Jurkat, Clone E6-1 (cell line): ENCODE data around the gene HSDL2.
A peak's percentile ranks its signal among the peaks of the same experiment; 100 is the strongest.

ENCODE experiments used
- DNase-seq: peaks from one replicate; pipeline ENCODE4 v3.0.0-alpha.2; 2011; ENCODE audit warnings: low read depth, low spot score
- H3K4me3 ChIP-seq: 2 replicates; pipeline ENCODE4 v1.5.1; 2011; ENCODE audit warnings: mild to moderate bottlenecking, low read length, control low read depth, moderate library complexity

HSDL2 gene

GRCh38 chr9:112434487-112434886 lies 54.6 kb downstream of the HSDL2 start:
- no peak for DNase-seq
- H3K4me3 ChIP-seq = no peak overlapping the region

GRCh38 chr9:112437406-112437805 lies 57.5 kb downstream of the HSDL2 start:
- H3K4me3 ChIP-seq = no peak overlapping the region

GRCh38 chr9:112439171-112439570 lies 59.3 kb downstream of the HSDL2 start:
- no peak for DNase-seq
- H3K4me3 ChIP-seq = no peak overlapping the region

More at GRCh38 chr9:112437406-112437805, 57.5 kb downstream of the HSDL2 start:
- DNase-seq = peak; percentile 32

- no peak for DNase-seq
- no peak overlapping the region for H3K4me3 ChIP-seq
Observed at GRCh38 chr9:112439825-112440224, 59.9 kb downstream of the HSDL2 start.

- no peak overlapping the region for H3K4me3 ChIP-seq
- peak; percentile 32 for DNase-seq
Observed at GRCh38 chr9:112443200-112443599, 63.3 kb downstream of the HSDL2 start.

- H3K4me3 ChIP-seq = no peak overlapping the region
- DNase-seq = no peak
Observed at GRCh38 chr9:112443636-112444035, 63.7 kb downstream of the HSDL2 start.

- DNase-seq = no peak
- H3K4me3 ChIP-seq = no peak overlapping the region
Observed at GRCh38 chr9:112445196-112445595, 65.3 kb downstream of the HSDL2 start.

GRCh38 chr9:112446080-112446479 lies 66.2 kb downstream of the HSDL2 start:
- DNase-seq = no peak
- H3K4me3 ChIP-seq = no peak overlapping the region

GRCh38 chr9:112446526-112446925 lies 66.6 kb downstream of the HSDL2 start:
- no peak overlapping the region for H3K4me3 ChIP-seq
- DNase-seq = no peak

GRCh38 chr9:112447283-112447761 lies 67.4 kb downstream of the HSDL2 start:
- DNase-seq = no peak
- H3K4me3 ChIP-seq = no peak overlapping the region

GRCh38 chr9:112462855-112463254 lies 82.9 kb downstream of the HSDL2 start:
- no peak for DNase-seq
- no peak overlapping the region for H3K4me3 ChIP-seq

GRCh38 chr9:112465352-112465751 lies 85.4 kb downstream of the HSDL2 start:
- DNase-seq = no peak

GRCh38 chr9:112472996-112473395 lies 93.1 kb downstream of the HSDL2 start:
- DNase-seq = no peak
- no peak overlapping the region for H3K4me3 ChIP-seq

More at GRCh38 chr9:112465352-112465751, 85.4 kb downstream of the HSDL2 start:
- no peak overlapping the region for H3K4me3 ChIP-seq

GRCh38 chr9:112473986-112474385 lies 94.1 kb downstream of the HSDL2 start:
- no peak overlapping the region for H3K4me3 ChIP-seq
- no peak for DNase-seq

GRCh38 chr9:112475318-112475717 lies 95.4 kb downstream of the HSDL2 start:
- no peak for DNase-seq
- no peak overlapping the region for H3K4me3 ChIP-seq

GRCh38 chr9:112477330-112477729 lies 97.4 kb downstream of the HSDL2 start:
- no peak for DNase-seq
- no peak overlapping the region for H3K4me3 ChIP-seq

GRCh38 chr9:112479221-112479620 lies 99.3 kb downstream of the HSDL2 start:
- no peak for DNase-seq
- H3K4me3 ChIP-seq = no peak overlapping the region

GRCh38 chr9:112484607-112485006 lies 104.7 kb downstream of the HSDL2 start:
- DNase-seq = no peak
- no peak overlapping the region for H3K4me3 ChIP-seq

GRCh38 chr9:112485574-112485973 lies 105.7 kb downstream of the HSDL2 start:
- DNase-seq = no peak
- H3K4me3 ChIP-seq = peak overlapping the region; percentile 75

GRCh38 chr9:112486221-112487007 lies 106.5 kb downstream of the HSDL2 start, which contains the start of gene KIAA1958:
Gene KIAA1958, plus strand, starts transcription at chr9:112486827. Its CDS starts 87,254 bp downstream, at chr9:112574081.
- H3K4me3 ChIP-seq = peak within 1 kb of the TSS; percentile 75
- DNase-seq = peak; percentile 80
